HCT116 (cell line): ENCODE results near the gene TET3.

Source experiments
- CTCF ChIP-seq, 3 experiments: fragments of 200-600 bp in 1 of 3; sonication (generic) in 1 of 3; IDR thresholded peaks in 2 of 3; conservative IDR thresholded peaks in 1 of 3; 2 replicates each; pipeline ENCODE4 v1.5.1; 2012 to 2017; ENCODE audit warnings: low read depth in 2 of 3, low read length in 2 of 3, antibody characterized with exemption in 1 of 3, borderline replicate concordance in 1 of 3, control low read depth in 1 of 3, mild to moderate bottlenecking in 1 of 3, mixed read lengths in 1 of 3, mixed run types in 1 of 3, moderate library complexity in 1 of 3; ENCODE audit not compliant: insufficient read depth in 1 of 3
- EZH2 ChIP-seq: fragments of 200-600 bp; sonication (generic); IDR thresholded peaks from 2 replicates; pipeline ENCODE4 v1.6.1; 2017; ENCODE audit warnings: antibody characterized with exemption, mixed run types
- TF ChIP-seq, protein P1 (sequence below): IDR thresholded peaks from 2 replicates; pipeline ENCODE4 v1.6.1; 2012

GRCh38 chr2:73962798-73963197 is 21.9 kb upstream of the TET3 start:
- no peak for TF ChIP-seq CTCF (IDR thresholded peaks at IDR 0.05 in 2 of 3, conservative IDR thresholded peaks at IDR 0.05 in 1 of 3; ENCODE audit: borderline replicate concordance in 1 of 3, insufficient read depth in 1 of 3, low read depth in 2 of 3, low read length in 2 of 3)
- TF ChIP-seq, protein P1, sequence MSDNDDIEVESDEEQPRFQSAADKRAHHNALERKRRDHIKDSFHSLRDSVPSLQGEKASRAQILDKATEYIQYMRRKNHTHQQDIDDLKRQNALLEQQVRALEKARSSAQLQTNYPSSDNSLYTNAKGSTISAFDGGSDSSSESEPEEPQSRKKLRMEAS = no peak
- no peak for TF ChIP-seq EZH2
